NCI-H524 treated with DMSO at 0.1 percent for 48 hours (cell line): ENCODE results near the gene CELF4.

Source experiments
- DNase-seq: peaks from one replicate; lab custom pipeline; 2025; lab: John Stamatoyannopoulos, UW

The CELF4 gene

DNA sequence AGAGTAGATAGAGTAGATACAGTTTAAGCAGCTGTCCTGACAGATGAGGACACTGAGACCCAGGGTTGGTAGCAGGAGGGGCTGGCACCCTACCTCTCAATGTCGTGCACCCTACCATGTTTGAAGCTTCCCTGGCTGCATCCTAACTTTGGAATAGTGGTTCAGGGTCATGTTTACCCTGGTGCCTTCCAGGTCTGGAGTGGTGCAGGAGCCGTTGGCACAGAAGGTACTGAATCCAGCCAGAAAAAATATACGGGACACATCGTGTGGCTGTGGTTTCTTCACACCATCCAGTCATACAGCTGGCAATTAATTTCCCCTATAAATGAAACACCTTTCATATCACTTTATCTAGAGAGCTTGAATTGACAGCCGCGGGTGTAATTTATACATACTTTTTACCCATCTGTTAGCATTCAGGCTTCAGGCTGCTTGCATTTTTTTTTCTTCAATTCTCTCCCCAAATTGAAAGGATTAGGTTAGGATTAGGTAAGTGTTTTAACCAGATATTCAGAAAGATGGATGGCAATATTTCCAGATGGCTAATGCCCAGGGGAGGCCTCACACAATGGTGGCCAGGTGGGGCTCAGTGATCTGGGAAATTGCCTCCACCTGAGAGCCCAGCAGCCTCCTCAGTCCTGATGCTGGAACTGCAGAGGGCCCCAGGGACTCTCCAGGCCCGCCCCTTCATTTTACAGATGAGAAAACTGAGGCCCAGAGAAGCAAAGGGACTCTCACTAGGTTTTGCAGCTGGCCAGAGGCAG is 127.0 kb downstream of the CELF4 start:
- peak; percentile 99 for DNase-seq

DNA sequence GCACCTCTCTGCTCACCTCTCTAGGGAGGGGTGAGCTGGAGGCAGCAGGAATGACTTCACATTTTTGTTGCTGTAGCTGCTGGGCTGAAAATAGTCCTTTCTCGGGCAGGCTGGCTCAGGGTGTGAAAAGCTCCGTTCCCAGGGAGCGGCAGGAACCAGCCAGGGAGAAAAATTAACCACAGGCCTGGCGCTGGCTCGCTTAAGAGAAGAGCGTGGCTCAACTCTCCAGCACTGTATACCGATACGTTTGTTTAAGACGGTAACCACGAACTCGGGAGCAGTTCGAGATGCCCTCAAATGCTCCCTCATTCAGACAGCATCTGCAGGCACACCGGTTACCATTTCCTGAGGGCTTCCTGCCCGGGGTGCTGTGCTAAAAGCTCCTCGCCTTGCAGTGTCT is 129.6 kb downstream of the CELF4 start:
- DNase-seq, result no peak

GRCh38 chr18:37435150-37435867 is 130.3 kb downstream of the CELF4 start:
- no peak for DNase-seq

- DNase-seq, result no peak
Measured at GRCh38 chr18:37434161-37434860, 131.3 kb downstream of the CELF4 start.

- no peak for DNase-seq
Measured at GRCh38 chr18:37432436-37433195, 133.0 kb downstream of the CELF4 start.

- no peak for DNase-seq
Measured at GRCh38 chr18:37430357-37431076, 135.1 kb downstream of the CELF4 start.

DNA sequence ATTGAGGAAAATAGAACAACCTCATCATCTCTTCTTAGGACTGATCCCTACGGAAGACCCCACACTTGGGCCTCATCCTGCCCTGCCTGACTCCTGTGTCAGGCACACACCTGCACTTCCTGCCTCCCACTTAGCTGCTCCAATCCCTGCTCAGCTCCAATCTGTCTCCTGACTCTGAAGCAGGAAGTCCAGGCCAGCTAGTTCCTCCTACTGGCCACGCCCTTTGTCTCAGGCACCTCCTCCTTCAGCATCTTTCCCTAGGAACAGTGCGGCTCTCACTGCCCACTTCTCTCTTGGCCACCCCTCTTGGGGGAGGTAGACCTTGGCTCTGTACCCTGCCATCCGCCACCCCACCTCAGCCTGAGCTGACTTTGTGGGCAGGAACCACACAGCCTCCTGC is 135.8 kb downstream of the CELF4 start:
- DNase-seq, result no peak

- no peak for DNase-seq
Measured at GRCh38 chr18:37428288-37428974, 137.2 kb downstream of the CELF4 start.

DNA sequence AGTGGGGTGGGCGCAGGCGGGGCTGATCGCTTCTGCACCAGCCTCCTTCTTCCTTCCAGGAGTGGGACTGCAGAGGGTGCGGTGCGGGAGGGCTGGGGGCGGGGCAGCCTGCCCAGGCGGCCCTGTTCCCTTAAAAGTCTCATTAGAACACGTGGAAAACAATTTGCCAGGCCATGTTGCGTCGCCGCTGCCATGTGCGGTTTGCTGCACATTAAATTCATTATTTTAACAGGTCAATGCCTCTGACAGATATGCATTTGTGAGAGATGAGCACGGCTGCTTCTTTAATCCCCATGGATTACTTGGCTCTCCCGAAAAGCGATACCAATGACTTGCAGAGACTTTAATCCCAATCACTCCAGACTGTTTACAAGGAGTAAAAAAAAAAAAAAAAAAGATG is 139.0 kb downstream of the CELF4 start:
- peak; percentile 51 for DNase-seq

- no peak for DNase-seq
Measured at GRCh38 chr18:37425222-37425621, 140.4 kb downstream of the CELF4 start.

DNA sequence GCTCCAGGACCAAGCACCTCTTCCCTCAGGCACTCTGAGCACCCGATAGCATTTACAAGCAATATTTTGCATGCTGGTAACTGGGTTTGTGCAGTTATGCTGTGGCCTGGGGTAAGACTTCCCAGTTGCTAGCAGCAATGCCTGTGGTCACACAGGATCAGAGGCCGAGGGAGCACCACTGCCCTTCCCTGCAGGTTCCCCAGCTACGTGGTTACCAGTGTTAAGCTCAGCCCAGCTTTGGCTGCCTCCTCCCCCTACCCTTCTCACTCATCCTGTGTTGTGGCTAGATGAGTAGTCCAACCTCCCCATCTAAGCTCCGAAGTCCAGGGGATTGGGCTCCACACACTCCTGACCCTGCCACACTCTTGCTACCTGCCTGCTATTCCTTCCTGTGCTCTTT is 141.1 kb downstream of the CELF4 start:
- no peak for DNase-seq

GRCh38 chr18:37422596-37422995 is 143.0 kb downstream of the CELF4 start:
- DNase-seq, result no peak

DNA sequence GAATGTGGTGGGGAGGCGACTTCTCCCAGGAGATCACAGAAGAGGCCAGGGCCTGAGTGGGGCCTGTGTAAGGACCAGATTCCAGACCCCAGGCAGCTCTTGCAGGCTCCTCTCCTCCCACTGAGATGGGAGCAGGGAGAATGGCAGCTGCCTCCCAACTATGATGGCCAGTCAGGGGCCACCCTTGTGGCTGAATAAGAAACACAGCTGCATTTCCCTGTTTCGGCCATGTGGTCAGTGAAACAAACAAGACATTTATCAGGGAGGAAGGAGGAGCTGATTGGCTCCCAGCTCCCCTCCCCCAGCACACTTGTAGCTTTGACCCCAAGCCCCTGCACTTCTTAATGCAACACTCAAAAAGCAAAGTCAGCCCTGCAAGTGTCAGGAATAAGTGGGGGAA is 143.5 kb downstream of the CELF4 start:
- DNase-seq, result no peak

DNA sequence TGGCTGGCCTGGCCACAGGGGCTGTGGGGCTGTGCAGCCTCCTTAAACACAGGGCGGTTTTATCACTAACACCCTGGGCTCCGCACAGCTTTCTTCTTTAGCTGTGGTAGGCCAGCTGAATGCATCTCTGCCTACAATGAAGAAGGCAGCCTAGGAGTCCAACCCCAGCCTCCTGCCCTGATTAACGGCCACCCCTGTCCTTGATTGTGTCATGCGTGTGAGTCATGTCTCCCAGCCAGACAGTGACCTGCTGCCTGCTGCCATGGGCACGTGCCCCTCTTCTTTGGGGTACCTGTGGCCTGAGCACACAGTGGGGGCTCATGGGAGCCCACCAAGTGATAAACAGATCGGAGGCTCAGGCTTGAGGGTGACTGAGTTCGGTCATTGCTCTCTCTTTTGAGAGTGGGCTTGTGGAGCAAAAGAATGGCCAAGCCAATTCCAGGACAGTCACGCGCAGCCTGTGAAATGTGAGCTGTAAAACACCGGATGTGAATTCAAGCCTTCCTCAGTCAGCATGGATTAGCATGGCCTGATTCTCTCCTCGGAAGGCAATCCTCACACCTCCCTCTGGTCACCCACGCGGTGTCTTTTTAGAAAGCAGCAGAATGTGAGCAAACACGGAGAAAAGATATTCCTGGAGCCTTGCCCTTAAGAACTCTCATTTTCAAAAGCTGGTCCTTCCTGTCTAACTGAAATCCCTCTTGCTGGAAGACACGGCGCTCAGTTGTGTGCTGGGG is 144.1 kb downstream of the CELF4 start:
- DNase-seq, result no peak

DNA sequence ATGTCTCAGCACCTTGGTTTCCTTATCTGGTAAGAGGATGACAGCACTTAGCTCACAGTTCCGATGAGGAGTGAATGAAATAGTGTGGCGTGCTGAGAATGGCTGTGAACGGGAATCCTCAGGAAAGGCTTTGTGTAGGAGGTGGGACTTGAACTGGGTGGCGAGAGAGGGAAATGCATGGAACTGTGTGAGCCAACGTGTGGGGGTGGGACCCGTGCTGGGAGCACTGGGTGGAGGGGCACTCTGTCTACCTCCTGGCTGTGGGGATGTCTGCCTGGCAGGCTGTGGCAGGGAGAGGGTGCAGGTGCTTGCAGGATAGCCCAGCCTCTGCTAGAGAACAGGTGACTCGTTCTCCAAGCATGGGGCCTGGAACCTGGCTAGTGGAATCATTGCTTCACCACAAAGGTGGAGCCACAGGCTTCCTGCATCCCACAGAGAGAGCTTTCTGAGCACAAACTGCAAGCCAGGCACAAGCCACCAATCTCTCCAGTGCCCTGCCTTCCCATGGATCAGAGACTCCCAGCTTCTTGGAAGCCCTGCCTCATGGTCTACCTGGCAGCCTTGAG is 145.2 kb downstream of the CELF4 start:
- no peak for DNase-seq

DNA sequence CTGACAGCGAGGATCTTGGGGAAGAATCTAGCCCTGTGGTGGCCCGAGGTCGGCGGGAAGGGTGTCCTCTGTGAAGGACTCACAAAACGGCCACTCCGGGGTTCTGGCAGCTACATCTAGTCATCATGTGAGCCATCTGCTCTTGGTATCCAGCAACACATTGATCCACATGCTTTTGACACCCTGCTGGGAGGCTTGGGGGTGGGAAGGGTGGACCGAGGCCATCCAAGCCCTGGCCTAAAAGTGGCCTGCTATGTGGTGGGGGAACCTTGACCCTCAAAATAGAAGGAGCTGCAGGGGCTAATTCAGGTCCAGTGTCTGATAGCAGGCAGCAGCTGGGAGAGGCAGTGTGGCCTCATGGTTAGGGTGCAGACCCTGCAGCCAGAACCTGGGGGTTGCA is 145.7 kb downstream of the CELF4 start:
- DNase-seq, result no peak

- DNase-seq, result no peak
Measured at GRCh38 chr18:37419315-37419714, 146.3 kb downstream of the CELF4 start.

GRCh38 chr18:37414816-37415215 is 150.8 kb downstream of the CELF4 start:
- no peak for DNase-seq

- DNase-seq, result no peak
Measured at GRCh38 chr18:37412829-37413228, 152.8 kb downstream of the CELF4 start.

GRCh38 chr18:37412333-37412732 is 153.3 kb downstream of the CELF4 start:
- DNase-seq, result no peak
